ENCODE results near the gene EPHB1.
"Not testable (repeated sequence)": the region's sequence is repeated elsewhere in the genome, so short reads cannot be mapped to it uniquely, and the experiment has no call there.

EPHB1 gene

DNA sequence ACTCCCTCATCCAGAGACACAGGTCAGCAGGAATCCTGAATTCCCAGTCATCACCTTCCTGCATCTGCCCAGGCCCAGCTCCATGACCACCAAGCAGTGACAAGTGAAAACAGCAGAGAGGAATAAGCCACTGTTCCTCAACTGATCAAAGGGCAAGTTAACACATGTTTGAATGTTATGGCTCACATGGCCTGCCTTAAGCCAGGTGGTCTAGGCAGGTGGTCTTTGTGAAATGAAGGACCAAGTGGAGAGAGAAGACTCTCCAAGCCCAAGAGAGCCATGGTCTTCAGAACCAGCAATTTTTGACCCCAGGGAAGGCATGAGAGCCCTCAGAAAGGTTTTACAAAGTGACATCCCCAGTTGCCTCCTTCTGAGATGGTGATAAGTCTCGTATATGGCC lies 161.8 kb downstream of the EPHB1 start:
- no peak for DNase-seq

DNA sequence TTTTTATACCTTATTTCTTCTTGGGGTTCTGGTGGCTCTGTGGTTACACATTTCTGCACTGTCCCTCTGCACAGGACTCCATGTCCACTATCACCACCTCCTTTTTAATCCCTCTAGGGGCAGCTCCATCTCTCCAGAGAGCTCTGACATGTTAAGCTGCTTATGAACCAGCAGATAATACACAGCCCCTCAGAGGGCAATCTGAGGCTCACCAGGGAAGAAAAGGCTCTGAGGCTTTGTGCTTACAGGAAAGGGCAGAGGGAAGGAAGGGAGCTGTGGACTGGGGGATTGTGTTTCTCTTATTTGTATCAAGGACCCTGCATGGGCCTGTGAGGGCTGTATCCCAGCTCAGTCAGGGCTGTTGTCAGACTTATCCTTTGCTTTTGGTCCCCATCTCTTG lies 164.5 kb downstream of the EPHB1 start:
- DNase-seq, result no peak

DNA sequence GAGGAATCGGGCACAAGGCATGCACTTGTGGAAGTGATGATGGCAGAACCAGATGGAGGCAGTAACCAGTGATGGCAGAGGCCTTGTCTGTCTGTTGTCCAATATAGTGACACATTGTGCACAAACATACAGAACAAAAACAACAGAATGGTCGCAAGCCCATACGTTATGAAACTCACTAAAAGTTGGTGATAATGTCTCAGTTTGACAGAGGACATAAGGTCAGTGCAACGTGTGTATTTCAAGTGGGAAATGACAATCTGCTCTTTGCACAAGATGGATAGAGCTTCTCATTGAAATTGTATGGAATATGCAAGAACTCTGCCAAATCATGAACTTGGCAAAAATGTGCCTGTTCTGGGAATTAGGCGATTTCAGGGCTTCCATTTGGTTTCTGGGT lies 169.2 kb downstream of the EPHB1 start:
- no peak for DNase-seq

DNA sequence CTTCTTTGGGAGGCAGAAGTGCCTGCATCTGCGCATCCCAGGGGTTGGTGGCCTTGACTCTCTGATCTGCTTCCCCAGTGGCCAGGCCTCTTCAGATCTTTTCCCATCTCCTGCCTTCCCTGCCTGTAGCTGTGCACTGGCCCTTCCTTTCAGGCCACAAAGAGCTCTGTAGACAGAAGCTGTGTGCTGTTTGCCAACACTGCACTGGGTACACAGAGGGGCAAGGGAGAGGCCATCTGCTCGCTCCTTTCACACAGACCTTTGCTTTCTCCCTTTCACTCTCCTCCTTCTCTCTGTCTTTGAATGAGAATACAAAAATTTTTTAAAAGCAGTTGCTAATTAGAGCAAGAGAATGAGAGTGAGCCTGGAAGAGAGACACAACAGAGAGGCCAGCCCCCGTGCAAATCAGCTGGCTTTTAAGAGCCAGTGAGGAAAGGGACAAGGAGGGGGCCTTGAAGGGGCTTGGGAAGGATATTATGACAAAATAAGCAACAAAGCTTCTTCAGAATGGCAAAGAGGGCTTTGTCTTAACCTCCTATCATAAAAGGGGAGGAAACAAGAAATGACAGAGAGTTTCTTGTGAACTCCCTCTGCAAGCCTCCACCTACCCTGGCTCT lies 170.9 kb downstream of the EPHB1 start:
- no peak for DNase-seq

DNA sequence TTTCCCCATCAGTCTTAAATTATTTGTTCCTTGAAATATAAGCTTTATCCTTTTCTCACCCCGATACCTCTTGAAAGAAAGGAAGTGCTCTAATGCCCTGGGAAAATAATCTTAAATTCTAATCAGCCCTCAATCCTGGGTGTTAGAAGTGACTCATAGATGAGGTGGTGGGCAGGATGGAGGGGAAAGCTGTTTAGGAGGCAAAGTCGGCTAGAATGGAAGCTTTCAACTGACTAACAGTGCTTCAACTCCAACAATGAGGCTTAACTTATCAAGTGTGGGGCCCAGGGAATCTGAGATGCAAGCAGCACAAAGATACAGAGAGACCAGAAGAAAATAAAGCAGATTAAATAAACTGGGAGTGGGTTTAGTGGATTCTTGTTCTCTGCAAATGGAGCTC lies 175.8 kb downstream of the EPHB1 start:
- no peak for DNase-seq

DNA sequence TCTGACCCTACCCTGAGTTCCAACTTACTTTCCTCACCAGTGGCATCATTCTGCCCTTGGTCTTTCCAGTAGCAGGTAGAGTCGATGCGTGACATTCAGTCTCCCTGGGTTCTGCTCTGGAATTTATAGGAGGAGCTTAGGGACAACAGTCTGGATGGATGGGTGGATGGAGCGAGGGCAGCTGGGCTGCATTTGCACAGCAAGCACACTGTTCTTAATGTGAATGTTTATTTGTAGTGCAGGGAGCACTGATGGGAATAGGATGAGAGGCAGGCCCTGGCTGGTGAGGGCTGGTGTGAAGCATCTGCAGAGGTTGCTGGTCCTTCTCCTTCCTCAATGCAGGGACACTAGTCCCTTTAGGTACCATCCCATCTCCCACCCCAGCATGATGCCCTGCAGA lies 176.2 kb downstream of the EPHB1 start:
- no peak for DNase-seq

DNA sequence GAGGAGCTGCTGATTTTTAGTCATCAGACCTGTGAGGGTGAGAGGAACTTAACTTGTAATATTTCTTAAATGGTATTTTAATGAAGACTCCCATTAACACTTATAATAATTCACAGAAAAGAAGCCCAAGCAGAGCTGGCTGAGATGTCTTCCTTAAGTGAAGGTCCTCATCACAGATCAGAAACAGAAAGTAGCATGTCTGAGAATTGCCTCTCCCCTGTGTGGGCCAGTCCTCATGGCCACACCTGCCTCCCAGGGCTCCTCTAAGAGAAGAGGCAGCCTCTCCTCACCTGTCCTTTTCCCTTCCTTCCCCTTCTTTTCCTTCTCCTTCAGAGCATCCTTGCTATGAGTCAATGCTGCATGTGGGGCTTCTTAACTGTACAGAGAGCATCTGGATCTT lies 176.8 kb downstream of the EPHB1 start:
- DNase-seq, result not testable (repeated sequence)

DNA sequence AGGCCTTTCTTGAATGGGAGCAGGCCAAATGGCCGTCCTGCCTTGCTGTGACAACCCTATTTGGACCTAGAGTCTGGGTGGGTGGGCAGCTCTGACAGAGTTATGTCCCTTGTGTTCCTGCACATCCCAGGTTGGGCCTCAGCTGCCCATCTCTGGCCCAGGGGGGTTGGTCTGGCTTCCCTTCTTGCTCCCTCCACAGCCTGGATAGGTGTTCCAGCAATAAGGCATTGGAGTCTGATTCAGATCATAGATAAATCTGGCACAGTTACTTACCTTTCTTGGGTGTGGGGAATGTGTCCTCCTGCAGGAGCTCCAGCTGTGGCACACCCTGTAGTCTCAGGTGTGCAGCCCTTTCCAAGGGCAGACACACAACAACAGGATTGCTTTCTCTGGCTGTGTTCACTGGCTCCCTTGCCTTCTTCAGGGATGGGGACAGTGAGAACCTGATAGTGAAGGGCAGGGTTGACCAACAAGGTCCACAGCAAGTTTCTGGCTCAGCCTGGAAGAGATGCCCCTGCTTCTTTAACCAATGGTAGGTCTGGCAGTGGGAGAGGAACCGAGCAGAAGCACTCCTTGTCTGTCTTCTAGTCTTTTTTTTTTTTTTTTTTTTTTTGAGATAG lies 177.9 kb downstream of the EPHB1 start:
- DNase-seq, result no peak

DNA sequence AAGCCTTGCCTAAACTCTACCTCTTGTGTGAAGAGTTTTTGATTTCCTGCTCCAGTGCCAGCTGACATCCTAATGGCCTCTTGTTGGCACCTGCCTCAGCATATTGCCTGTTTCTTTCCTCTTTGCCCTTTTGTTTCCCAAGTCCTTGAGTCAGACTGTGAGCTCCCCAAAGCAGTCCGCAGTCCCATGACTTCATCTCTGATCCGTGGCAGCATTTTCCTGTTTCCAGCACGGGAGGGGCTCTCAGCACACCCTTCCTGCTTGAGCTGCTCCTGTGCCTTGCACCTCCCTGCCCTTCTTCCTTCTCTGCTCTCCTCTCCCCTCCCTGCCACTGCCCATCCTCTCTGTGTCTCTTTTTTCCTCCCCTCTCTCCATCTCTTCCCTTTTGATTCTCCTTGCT lies 179.6 kb downstream of the EPHB1 start:
- DNase-seq, result no peak

DNA sequence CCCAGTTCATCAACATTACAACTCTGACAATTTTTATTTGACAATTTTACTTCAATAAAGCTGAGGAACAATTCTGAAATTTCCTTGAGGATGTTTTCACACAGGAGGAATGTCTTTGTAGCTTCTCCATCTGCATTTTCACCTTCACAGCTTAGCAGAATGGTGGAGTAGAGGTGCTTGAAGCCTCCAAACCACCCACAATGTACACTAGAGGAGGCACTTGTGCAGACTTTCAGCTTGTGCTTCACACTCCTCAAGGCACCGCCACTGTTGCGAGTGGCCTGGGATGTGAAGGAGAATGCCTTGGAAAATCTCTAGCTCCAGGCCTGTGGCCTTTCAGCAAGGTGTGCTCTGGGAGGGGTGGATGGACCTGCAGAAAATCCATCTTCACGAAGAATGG lies 181.9 kb downstream of the EPHB1 start:
- DNase-seq, result no peak

DNA sequence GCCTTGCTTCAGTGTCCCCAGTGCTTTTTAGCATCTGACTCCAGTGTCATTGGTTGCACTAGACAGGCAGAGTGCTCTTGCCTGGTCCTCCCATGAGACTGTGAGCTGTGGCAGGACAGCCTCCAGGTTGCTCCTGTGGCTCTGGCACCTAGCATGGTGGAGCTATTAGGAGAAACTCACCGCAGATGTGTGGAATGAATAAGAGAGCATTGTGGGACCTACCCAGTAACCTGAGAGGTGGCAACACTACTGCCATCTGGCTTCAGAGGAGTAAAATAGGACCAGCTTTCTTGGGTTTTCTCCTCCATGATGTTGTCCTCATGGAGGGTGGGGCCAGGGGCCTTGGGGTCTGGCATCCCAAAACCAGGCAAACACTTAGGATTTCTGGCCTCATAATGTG lies 183.6 kb downstream of the EPHB1 start:
- no peak for DNase-seq

DNA sequence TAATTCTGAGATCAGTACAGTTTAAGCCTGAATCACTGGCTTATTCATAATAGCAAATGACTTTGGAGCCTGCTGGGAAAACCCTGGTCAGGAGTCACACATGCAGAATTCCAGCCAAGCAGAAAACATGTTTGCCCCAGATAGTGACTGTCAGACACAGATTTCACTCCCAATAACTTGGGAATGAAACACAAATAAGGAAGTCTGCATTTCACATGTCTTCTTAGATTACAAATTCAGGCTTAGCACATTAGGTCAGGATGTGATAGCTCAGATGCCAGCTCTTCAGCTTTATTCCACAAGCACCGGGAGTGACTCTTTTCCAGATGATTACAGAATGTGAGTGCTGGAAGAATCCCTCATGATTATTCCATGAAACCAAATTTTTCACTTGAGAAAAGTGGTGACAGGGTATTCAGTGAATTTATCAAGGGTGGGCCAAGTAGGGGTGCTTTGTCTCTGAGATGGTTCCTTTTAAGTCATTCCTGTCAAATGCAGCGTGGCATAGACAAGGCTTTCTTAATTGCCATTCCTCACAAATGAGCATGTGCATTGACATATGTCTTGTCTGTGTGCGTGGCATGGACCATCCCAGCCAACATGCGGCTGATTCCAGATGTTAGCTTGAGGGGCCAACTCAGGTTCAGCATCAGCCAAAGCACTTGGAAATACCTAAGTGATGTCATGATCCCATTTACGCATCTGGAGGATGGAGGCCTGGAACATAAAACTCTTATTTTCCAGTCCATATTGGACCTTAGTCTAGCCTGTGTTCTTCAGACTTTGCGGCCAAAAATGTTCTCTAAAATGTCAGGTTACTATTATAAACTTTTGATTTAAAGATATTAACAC lies 191.0 kb downstream of the EPHB1 start:
- DNase-seq, result no peak

DNA sequence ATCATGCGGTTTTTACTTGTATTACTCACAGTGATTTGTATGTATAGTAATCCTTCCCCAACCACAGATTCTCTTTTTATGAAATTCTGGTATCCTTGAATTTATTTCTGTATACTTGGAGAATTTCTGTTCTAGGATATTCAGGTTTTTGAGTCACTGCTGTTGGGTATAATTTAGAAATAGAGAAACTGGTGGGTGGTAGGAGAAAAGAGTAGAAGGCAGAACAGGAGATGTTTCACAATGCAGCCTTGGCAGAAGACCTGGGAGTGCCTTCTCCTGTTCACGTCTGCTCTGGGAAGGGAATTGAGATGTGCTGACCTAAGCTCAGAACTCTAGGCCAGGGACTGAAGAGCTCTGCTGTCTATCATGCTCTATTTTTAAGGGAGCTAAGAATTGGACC lies 193.6 kb downstream of the EPHB1 start:
- DNase-seq, result no peak

DNA sequence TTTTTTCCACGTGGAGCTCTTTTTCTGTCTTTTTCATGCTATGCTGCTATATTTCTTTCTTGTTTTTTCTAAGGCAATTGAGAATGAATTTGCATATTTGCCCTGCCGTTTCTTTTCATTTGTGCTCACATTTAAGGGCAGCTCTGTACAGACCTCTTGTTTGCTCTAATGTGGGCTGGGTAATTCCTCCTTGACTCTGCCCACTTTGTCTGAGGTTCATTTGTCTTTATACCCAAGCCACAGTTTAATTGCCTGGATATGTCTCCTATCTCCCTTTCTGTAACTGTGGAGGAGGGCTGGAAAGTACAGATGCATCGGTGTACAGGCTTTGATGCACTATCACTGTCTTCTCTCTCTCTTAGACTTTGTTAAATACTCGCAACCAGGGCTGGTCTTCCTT lies 195.9 kb downstream of the EPHB1 start:
- no peak for DNase-seq

DNA sequence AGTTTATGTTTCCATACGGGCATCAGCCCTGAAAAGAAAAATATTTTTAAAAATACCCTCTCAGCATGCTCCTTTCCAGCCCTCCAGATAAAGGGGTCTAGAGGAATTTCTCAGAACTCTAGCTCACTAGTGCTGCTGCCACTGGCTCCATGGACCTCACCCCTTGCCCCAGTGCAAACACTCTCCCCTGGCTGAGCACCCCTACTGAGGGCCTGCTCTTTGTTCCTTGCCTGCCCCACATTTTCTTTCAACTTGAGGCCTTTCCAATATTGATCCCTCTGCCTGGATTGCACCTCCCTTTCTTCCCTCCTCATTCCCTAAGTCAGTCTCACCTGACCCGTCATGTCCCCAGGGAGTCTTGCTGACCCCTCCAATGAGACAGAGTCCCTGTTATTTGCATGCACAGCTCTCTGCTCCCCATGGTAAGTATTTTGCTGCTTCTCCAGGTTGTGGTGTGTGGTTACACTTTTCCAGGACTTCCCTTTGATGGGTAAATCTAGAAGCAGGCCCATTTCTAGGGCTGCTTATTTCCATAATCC lies 196.5 kb downstream of the EPHB1 start:
- DNase-seq, result no peak

DNA sequence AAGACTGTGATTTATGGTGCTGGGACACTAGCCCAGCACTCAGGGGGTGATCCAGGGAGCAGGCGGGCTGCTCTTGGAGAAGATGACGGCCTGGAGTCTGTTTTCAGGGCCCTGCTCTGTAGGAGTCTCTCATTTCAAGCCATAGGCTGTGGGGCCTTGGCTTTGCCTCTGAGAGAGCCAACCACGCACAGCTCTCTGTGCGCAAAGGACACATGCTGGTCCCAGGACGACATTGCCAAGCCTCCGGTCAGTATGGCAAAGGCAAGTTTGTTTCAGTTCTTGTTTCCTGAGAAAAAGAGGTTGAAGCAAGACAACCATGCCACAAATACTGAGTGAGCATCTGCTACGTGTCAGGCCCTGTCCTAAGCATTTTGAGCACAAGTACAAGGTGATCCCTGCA lies 197.1 kb downstream of the EPHB1 start:
- DNase-seq, result no peak

DNA sequence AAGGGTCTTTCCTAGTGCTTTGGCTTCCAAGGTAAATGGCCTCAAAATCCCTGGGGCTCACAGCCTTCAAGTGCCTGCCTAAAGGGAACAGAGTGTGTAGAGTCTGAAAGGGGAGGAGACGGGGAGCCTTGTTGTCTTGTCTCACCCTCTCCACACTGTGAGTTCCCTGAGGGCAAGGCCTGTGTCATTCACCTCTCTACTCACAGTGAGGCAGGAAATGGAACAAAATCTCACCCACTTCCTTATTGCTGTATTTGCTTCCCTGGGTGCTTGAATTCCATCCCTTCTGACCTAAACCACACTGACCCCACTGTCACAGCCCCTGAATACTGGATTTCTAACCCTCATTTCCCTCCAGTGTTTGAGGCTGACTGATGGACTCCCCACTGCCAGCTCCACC lies 197.5 kb downstream of the EPHB1 start:
- no peak for DNase-seq

DNA sequence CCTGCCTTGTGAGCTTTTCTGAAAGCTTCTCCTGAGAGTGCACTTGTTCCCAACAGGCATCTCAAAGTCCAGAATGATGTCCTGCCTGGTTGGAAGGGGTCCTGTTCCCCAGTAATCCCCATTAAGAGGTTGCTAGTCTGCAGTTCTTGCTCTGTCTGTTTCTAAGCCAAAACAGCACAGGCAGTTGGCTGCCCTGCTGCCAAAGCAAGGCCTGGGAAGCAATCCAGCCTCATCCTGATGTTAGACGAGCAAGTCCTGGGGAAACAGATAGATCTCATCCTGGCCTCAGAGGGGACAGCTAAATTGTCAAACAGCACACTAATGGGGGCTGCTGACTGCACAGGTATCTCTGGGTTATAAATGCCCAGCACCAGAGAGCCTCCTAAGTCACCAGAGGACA lies 198.0 kb downstream of the EPHB1 start:
- DNase-seq, result no peak

DNA sequence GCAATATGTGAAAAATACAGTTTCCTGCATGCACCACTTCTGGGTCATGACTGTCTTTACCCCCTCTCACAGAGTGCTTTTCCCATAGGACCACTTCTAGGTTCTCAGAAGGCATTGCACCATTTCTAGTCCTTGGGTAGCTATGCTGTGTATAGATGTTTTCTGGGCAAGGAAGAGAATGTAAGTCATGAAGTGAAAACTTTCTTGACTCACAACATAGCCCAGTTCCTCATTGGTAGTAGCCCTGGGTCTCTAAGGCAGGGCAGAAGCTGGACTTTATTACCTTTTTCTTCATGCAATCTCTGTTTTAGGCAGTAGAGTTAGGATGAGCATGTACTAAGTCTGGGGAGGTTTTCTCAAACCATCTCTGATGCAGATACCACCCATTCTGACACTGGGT lies 203.1 kb downstream of the EPHB1 start:
- no peak for DNase-seq

DNA sequence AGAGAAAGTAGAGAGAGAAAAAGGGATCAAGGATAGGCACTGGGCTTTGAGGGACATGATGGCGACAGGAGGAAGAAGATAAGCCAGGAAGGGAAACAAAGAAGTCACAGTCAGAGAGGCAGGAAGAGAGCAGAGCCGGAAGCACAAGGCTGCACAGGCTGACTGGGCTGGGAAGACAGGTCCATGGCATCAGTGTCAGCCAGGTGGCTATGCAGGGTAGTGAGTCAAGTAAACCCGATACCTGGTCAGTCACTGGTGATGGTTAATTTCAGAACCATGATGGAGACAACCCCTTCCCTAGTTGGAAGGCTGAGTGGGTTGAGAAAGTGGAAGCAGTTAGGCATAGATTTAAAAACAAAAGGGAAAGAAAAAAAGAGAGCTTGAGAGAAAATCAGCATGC lies 203.8 kb downstream of the EPHB1 start:
- no peak for DNase-seq

DNA sequence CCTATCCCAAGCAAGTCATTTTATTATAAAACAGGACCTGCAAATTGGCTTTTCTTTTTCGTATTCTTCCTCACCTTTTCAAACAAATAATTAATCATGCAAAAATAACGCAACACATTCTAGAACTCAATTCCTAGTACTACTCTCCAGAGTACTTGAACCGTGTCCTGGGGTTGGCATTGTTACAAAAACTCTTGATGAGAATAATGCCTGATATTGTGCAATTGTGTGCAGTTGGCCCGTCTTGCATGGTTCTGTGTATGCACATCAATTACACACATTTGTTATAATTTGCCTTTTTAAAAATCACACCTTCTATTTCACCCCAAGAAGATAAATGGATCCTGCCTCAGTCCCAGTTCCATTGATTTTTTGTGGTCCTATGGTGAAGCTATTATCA lies 205.4 kb downstream of the EPHB1 start:
- DNase-seq, result no peak

DNA sequence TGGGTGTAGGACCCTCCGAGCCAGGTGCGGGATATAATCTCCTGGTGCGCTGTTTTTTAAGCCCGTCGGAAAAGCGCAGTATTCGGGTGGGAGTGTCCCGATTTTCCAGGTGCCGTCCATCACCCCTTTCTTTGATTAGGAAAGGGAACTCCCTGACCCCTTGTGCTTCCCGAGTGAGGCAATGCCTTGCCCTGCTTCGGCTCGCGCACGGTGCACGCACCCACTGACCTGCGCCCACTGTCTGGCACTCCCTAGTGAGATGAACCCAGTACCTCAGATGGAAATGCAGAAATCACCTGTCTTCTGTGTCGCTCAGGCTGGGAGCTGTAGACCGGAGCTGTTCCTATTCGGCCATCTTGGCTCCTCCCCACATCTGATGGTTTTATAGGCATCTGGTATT lies 210.6 kb downstream of the EPHB1 start:
- DNase-seq, result not testable (repeated sequence)

DNA sequence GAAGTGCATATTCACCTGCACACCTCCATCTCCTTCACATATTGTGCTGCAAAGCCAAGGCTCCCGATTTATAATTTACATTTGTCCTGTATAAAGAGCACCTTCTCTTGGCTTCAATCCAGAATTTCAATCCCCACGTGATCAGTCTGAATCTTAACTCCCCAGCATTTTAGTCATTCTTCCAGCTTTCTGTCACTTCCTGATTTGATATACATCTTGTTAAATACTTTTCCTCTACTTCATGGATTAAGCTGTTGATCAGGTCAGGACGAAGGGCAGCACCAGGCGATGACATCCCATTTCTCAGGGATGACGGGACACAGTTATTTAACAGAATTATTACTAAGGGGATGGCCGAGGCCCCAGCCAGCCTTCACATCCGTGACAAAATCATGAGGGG lies 212.5 kb downstream of the EPHB1 start:
- DNase-seq, result peak; percentile 4

DNA sequence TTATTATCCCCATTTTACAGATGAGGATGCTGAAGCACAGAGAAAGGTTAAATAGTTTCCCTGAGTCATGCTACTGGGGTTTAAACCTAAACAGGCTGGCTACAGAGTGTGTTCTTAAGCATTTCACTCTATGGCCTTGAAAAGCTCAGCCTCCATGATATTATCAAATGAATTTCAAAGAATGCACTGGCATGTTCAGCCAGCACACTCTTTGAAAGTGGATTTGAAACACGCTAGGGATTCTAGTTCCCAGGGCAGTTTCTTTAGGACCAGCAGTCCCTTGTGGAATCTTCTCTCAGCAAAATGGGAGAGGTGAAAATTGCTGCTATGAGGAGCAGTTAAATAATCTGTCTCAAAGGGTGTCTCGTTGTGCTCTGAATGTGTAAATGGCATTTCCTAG lies 213.3 kb downstream of the EPHB1 start:
- DNase-seq, result no peak
